Stimulated activated CD8-positive, alpha-beta memory T cell treated with anti-CD3 and anti-CD28 coated beads, Interleukin-12 subunit alpha, Interleukin-12 subunit beta, amount 100 ng/mL, for 4 hours (primary cell): Measurements from ENCODE around the gene PTPN7.
"Not testable (repeated sequence)": the region's sequence is repeated elsewhere in the genome, so short reads cannot be mapped to it uniquely, and the experiment has no call there.

Source experiments
- DNase-seq: peaks from one replicate; pipeline ENCODE4 v3.0.0-alpha.2; 2020; ENCODE audit warnings: low read depth

PTPN7 gene

GRCh38 chr1:202152399-202152798, 8.0 kb downstream of the PTPN7 start:
- no peak for DNase-seq

GRCh38 chr1:202151045-202151444, 9.4 kb downstream of the PTPN7 start:
- no peak for DNase-seq

GRCh38 chr1:202150602-202151001, 9.8 kb downstream of the PTPN7 start:
- no peak for DNase-seq

GRCh38 chr1:202150187-202150586, 10.2 kb downstream of the PTPN7 start:
- DNase-seq: no peak

GRCh38 chr1:202149566-202149965, 10.8 kb downstream of the PTPN7 start:
- DNase-seq: no peak

- no peak for DNase-seq
Measured at GRCh38 chr1:202148391-202148790, 12.0 kb downstream of the PTPN7 start.

GRCh38 chr1:202146993-202147392, 13.4 kb downstream of the PTPN7 start:
- no peak for DNase-seq

GRCh38 chr1:202146279-202146678, 14.1 kb downstream of the PTPN7 start:
- no peak for DNase-seq

GRCh38 chr1:202145744-202146140, 14.7 kb downstream of the PTPN7 start:
- not testable (repeated sequence) for DNase-seq

- no peak for DNase-seq
Measured at GRCh38 chr1:202145068-202145743, 15.2 kb downstream of the PTPN7 start.

- peak; percentile 49 for DNase-seq
Measured at GRCh38 chr1:202144402-202145067, 15.9 kb downstream of the PTPN7 start, which contains the start of gene ARL8A. TSS of gene ARL8A (minus strand) at chr1:202144737. CDS start at chr1:202144572, 165 bp downstream.

- DNase-seq: no peak
Measured at GRCh38 chr1:202143768-202144401, 16.5 kb downstream of the PTPN7 start.

- DNase-seq: no peak
Measured at GRCh38 chr1:202143011-202143767, 17.2 kb downstream of the PTPN7 start.

GRCh38 chr1:202141468-202141867, 18.9 kb downstream of the PTPN7 start:
- DNase-seq: not testable (repeated sequence)

GRCh38 chr1:202140833-202141232, 19.6 kb downstream of the PTPN7 start:
- DNase-seq: no peak

- DNase-seq: no peak
Measured at GRCh38 chr1:202135221-202135721, 25.1 kb downstream of the PTPN7 start.

GRCh38 chr1:202134645-202135172, 25.7 kb downstream of the PTPN7 start:
- DNase-seq: no peak

- no peak for DNase-seq
Measured at GRCh38 chr1:202133989-202134388, 26.4 kb downstream of the PTPN7 start.

- DNase-seq: no peak
Measured at GRCh38 chr1:202133496-202133895, 26.9 kb downstream of the PTPN7 start.

- no peak for DNase-seq
Measured at GRCh38 chr1:202133001-202133400, 27.4 kb downstream of the PTPN7 start.

- DNase-seq: no peak
Measured at GRCh38 chr1:202131956-202132821, 28.2 kb downstream of the PTPN7 start.
